MM.1S (cell line): ENCODE measurements around the gene HECW1.

Experiments used
- CTCF ChIP-seq: fragments of 300-600 bp; sonication (generic); IDR thresholded peaks from 2 replicates; pipeline ENCODE4 v1.5.1; 2016; ENCODE audit warnings: antibody characterized with exemption, low read length, mixed read lengths
- EZH2 ChIP-seq: fragments of 300-600 bp; sonication (generic); optimal IDR thresholded peaks from 2 replicates; pipeline ENCODE3; 2017; ENCODE audit warnings: low read depth, mild to moderate bottlenecking, antibody characterized with exemption, low read length, mixed read lengths
- EZH2phosphoT487 ChIP-seq: fragments of 300-600 bp; sonication (generic); IDR thresholded peaks from 2 replicates; pipeline ENCODE4 v1.6.1; 2018; ENCODE audit warnings: antibody characterized with exemption, low read length

GRCh38 chr7:43281268-43281667 lies 168.8 kb downstream of the HECW1 start:
- TF ChIP-seq CTCF: no peak
- TF ChIP-seq EZH2: no peak
- TF ChIP-seq EZH2phosphoT487: no peak
